Stimulated activated CD8-positive, alpha-beta memory T cell treated with anti-CD3 and anti-CD28 coated beads, Interleukin-15, amount 100 ng/mL, for 1 hour (primary cell): ENCODE results near the gene REEP3.

Experiments used
- DNase-seq: peaks from one replicate; pipeline ENCODE4 v3.0.0-alpha.2; 2020; ENCODE audit warnings: low read depth

The REEP3 gene

GRCh38 chr10:63506554-63506953 is 14.6 kb upstream of the REEP3 start:
- no peak for DNase-seq

GRCh38 chr10:63515002-63515763 is 6.0 kb upstream of the REEP3 start:
- DNase-seq, result no peak

- no peak for DNase-seq
Observed at GRCh38 chr10:63516207-63516606, 5.0 kb upstream of the REEP3 start.

GRCh38 chr10:63518690-63519288 is 2.4 kb upstream of the REEP3 start:
- DNase-seq, result no peak

GRCh38 chr10:63521416-63522276 is 445 bp downstream of the REEP3 start:
- peak; percentile 12 for DNase-seq

- no peak for DNase-seq
Observed at GRCh38 chr10:63522277-63522687, 1.1 kb downstream of the REEP3 start.

GRCh38 chr10:63522995-63523394 is 1.8 kb downstream of the REEP3 start:
- no peak for DNase-seq

- no peak for DNase-seq
Observed at GRCh38 chr10:63525021-63525420, 3.8 kb downstream of the REEP3 start.

- DNase-seq, result no peak
Observed at GRCh38 chr10:63527401-63527800, 6.2 kb downstream of the REEP3 start.

- no peak for DNase-seq
Observed at GRCh38 chr10:63528084-63528744, 7.0 kb downstream of the REEP3 start.

GRCh38 chr10:63530409-63530808 is 9.2 kb downstream of the REEP3 start:
- no peak for DNase-seq

- no peak for DNase-seq
Observed at GRCh38 chr10:63534723-63535122, 13.5 kb downstream of the REEP3 start.

- DNase-seq, result no peak
Observed at GRCh38 chr10:63536698-63537097, 15.5 kb downstream of the REEP3 start.

- no peak for DNase-seq
Observed at GRCh38 chr10:63537536-63537935, 16.3 kb downstream of the REEP3 start.

- no peak for DNase-seq
Observed at GRCh38 chr10:63539377-63539776, 18.2 kb downstream of the REEP3 start.

GRCh38 chr10:63539994-63540393 is 18.8 kb downstream of the REEP3 start:
- DNase-seq, result no peak

- DNase-seq, result no peak
Observed at GRCh38 chr10:63542835-63543575, 21.8 kb downstream of the REEP3 start.

- DNase-seq, result no peak
Observed at GRCh38 chr10:63543576-63543962, 22.4 kb downstream of the REEP3 start.

- no peak for DNase-seq
Observed at GRCh38 chr10:63544418-63544817, 23.2 kb downstream of the REEP3 start.

GRCh38 chr10:63547628-63548360 is 26.6 kb downstream of the REEP3 start:
- DNase-seq, result no peak

- DNase-seq, result no peak
Observed at GRCh38 chr10:63548860-63549259, 27.7 kb downstream of the REEP3 start.
